GM13976 (cell line): Measurements from ENCODE around the gene INO80E.

Source experiments
- DNase-seq: peaks from one replicate; pipeline ENCODE4 v3.0.0; 2012; ENCODE audit warnings: low spot score
- in situ Hi-C: fragments of 300-500 bp; cut with MboI; formaldehyde crosslinking; loops from one replicate; pipeline ENCODE4 v1.12.0; 2022; ENCODE audit warnings: low sequenced_read_pairs, mixed read lengths, inconsistent platforms; ENCODE audit not compliant: unreplicated experiment
- TF ChIP-seq, protein P1 (sequence below): IDR thresholded peaks from 2 replicates; pipeline ENCODE4 v1.5.1; 2012; ENCODE audit warnings: borderline replicate concordance, mild to moderate bottlenecking; ENCODE audit not compliant: insufficient read depth; ENCODE audit errors: extremely low read depth, missing control alignments, control extremely low read depth

INO80E gene

DNA sequence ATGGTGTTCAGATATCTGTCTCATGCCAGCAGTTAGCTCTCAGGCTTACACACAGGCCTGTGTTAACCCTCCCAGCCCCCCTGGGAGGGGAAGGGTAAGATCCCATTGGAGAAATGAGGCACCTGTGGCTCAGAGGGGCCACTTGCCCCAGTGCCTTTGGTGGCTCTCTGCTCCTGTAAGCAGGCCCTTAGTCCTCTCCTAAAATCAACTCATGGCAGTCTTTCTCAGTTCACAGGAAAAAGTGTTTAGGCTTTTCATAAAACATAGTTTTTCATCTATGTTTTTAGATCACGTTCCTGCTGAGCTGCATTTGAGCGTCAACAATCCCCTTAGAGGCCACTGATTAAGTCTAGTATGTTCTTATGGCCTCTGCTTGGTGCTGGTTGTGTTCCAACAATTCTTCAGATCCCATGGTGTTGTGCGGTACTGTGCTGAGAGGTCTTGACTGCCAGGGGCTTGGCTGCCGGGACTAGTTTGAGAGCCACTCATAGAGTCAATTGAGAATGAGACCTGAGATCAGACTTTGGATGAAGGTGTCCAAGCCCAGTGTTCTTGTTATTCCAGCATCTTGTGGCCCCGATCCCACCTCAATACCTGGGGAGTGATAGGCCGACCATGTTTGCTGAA lies 11.8 kb upstream of the INO80E start:
- DNase-seq = no peak
- TF ChIP-seq, protein P1, sequence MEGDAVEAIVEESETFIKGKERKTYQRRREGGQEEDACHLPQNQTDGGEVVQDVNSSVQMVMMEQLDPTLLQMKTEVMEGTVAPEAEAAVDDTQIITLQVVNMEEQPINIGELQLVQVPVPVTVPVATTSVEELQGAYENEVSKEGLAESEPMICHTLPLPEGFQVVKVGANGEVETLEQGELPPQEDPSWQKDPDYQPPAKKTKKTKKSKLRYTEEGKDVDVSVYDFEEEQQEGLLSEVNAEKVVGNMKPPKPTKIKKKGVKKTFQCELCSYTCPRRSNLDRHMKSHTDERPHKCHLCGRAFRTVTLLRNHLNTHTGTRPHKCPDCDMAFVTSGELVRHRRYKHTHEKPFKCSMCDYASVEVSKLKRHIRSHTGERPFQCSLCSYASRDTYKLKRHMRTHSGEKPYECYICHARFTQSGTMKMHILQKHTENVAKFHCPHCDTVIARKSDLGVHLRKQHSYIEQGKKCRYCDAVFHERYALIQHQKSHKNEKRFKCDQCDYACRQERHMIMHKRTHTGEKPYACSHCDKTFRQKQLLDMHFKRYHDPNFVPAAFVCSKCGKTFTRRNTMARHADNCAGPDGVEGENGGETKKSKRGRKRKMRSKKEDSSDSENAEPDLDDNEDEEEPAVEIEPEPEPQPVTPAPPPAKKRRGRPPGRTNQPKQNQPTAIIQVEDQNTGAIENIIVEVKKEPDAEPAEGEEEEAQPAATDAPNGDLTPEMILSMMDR = no peak
- in situ Hi-C loops = no loop called here

GRCh38 chr16:29984764-29985147 lies 11.3 kb upstream of the INO80E start:
- in situ Hi-C loops = no loop called here
- DNase-seq = no peak
- TF ChIP-seq, protein P1 = no peak

- TF ChIP-seq, protein P1 = no peak
- DNase-seq = no peak
- in situ Hi-C loops = no loop called here
These were observed 10.7 kb upstream of the INO80E start for GRCh38 chr16:29985271-29985811.

- in situ Hi-C loops = no loop called here
- TF ChIP-seq, protein P1 = no peak
- DNase-seq = no peak
These were observed 9.8 kb upstream of the INO80E start for GRCh38 chr16:29986231-29986630.

GRCh38 chr16:29986931-29987330 lies 9.1 kb upstream of the INO80E start:
- TF ChIP-seq, protein P1 = no peak
- in situ Hi-C loops = no loop called here
- no peak for DNase-seq

GRCh38 chr16:29987371-29988085 lies 8.5 kb upstream of the INO80E start:
- TF ChIP-seq, protein P1 = no peak
- in situ Hi-C loops = no loop called here
- no peak for DNase-seq
